GM18505 (cell line): ENCODE results near the gene RRBP1.

ENCODE experiments used
- ATAC-seq: cut with Tn5 transposase; IDR thresholded peaks from one replicate; pipeline ENCODE4 v1.9.1; 2021; ENCODE audit not compliant: unreplicated experiment
- POLR2A ChIP-seq: IDR thresholded peaks from 4 replicates; pipeline ENCODE4 v1.6.1; 2011; ENCODE audit warnings: borderline replicate concordance; ENCODE audit not compliant: insufficient read depth, insufficient read length; ENCODE audit errors: extremely low read depth

Gene RRBP1

GRCh38 chr20:17657079-17657825, 24.8 kb downstream of the RRBP1 start:
- TF ChIP-seq POLR2A, result no peak
- ATAC-seq, result no peak

DNA sequence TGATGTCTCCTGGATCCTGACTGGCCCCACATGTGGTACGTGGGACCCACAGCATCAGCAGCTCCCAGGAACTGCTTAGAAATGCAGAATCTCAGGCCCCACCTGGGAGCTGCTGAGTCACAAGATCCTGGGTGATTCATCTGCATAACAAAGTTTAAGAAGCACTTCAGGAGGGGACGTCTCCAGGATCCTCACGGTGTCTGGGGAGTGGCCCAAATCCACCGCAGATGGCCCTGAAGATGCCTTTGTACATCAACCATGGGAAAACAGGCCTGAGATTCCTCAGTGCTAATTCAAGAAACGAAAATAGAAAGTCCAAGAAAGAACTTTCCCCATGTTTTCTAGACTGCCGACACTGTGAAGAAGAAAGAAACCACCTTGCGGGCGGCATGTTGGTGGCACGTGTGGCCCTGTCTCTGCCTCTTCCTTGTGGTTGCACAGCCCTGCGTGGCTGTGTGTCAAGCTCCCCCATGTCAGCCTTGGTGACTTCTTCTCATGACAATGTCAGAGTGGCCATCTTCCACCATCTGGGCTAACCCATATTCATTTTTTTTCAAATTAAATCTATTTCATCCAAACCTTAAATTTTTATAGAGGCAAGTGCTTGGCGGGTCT, 26.1 kb downstream of the RRBP1 start:
- TF ChIP-seq POLR2A, result no peak

DNA sequence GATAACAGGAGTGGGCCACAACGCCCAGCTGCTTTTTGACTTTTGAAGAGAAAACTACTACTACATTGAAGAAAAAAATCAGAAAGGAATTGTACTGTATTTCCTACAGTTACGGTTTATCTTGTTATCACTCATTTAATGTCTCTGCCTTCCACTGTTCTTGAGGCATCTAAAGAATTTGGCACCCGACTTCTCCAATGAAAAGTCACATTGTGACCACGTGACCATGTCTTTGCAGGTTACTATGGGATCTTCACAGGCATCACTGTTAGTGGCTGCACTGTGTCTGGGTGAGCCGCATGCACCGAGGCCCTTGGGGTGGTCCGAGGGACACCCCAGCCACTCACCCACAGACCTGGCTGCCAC, 26.8 kb downstream of the RRBP1 start:
- no peak for ATAC-seq
- no peak for TF ChIP-seq POLR2A

More for the DNA sequence above, 26.1 kb downstream of the RRBP1 start:
- ATAC-seq, result no peak

GRCh38 chr20:17654649-17655285, 27.3 kb downstream of the RRBP1 start:
- no peak for TF ChIP-seq POLR2A
- no peak for ATAC-seq

- TF ChIP-seq POLR2A, result no peak
- ATAC-seq, result no peak
Measured at GRCh38 chr20:17653835-17654648, 28.0 kb downstream of the RRBP1 start.

GRCh38 chr20:17652411-17652810, 29.6 kb downstream of the RRBP1 start:
- no peak for TF ChIP-seq POLR2A
- ATAC-seq, result no peak

- no peak for ATAC-seq
- TF ChIP-seq POLR2A, result no peak
Measured at GRCh38 chr20:17651760-17652388, 30.2 kb downstream of the RRBP1 start.

GRCh38 chr20:17651129-17651759, 30.8 kb downstream of the RRBP1 start:
- no peak for TF ChIP-seq POLR2A
- ATAC-seq, result no peak

GRCh38 chr20:17650301-17651128, 31.5 kb downstream of the RRBP1 start:
- ATAC-seq, result no peak
- TF ChIP-seq POLR2A, result no peak

GRCh38 chr20:17648791-17649730, 33.0 kb downstream of the RRBP1 start:
- no peak for TF ChIP-seq POLR2A
- ATAC-seq, result no peak

DNA sequence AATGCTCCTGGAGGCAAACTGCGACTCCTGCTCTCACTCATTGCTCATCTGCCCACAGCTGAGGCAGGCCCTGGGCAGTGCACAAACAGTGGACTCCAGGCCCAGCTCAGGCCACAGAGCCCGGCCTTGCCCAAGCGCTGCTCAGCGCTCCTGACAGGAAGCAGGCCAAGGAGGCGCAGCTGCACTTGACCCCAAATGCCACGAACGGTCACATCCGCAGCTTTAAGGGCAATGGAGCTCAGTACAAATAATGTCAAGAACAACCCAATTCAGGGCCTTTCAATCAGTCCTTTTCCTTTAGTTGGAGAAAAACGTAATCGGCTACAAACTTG, 33.8 kb downstream of the RRBP1 start:
- ATAC-seq, result no peak
- TF ChIP-seq POLR2A, result no peak
